OCI-LY7 (cell line): Measurements from ENCODE around the gene ARHGAP45. TPM values are rescaled to one million over a fixed set of nuclear protein-coding genes. Genes with fewer than 3 reads are reported as not detected.
A peak's percentile ranks its signal among the peaks of the same experiment; 100 is the strongest.

ENCODE experiments used
- BruUV-seq: library from RNA; stranded (reverse); fragments of 400-500 nt; replicated peaks from 2 replicates; lab custom pipeline; 2021; lab: Mats Ljungman, UMichigan
- CTCF ChIA-PET: fragments of 300-600 bp; sonication (Branson Sonifier 250); formaldehyde crosslinking; loops from one replicate; lab custom pipeline; 2022; ENCODE audit warnings: antibody characterized with exemption; ENCODE audit not compliant: unreplicated experiment; lab: Charles Lee
- POLR2A ChIA-PET: fragments of 300-600 bp; sonication (Branson Sonifier 250); formaldehyde crosslinking; loops from one replicate; lab custom pipeline; 2022; ENCODE audit warnings: antibody characterized with exemption; lab: Charles Lee
- DNase-seq: peaks from one replicate; pipeline ENCODE4 v3.0.0-alpha.2; 2015; ENCODE audit warnings: low spot score
- H2AFZ ChIP-seq: fragments of 200-600 bp; sonication (generic), shearing (Covaris generic); 2 replicates; pipeline ENCODE4 v1.6.1; 2014; ENCODE audit warnings: mild to moderate bottlenecking, antibody characterized with exemption, low read length, moderate library complexity
- H3K27ac ChIP-seq: fragments of 200-600 bp; sonication (generic); 2 replicates; pipeline ENCODE4 v1.5.1; 2014; ENCODE audit warnings: mixed run types, low read depth, mild to moderate bottlenecking, moderate library complexity, low read length, inconsistent platforms; ENCODE audit not compliant: poor library complexity, severe bottlenecking
- H3K36me3 ChIP-seq: fragments of 200-600 bp; sonication (generic); 2 replicates; pipeline ENCODE4 v1.6.1; 2014; ENCODE audit warnings: mild to moderate bottlenecking, antibody characterized with exemption, low read length, moderate library complexity, mixed read lengths; ENCODE audit not compliant: insufficient read depth
- H3K4me1 ChIP-seq: fragments of 200-600 bp; sonication (generic); 2 replicates; pipeline ENCODE4 v1.5.1; 2014; ENCODE audit warnings: mild to moderate bottlenecking, low read length; ENCODE audit not compliant: insufficient read depth, poor library complexity, severe bottlenecking
- H3K4me2 ChIP-seq: fragments of 200-600 bp; sonication (generic); 2 replicates; pipeline ENCODE4 v1.6.1; 2014; ENCODE audit warnings: mild to moderate bottlenecking, low read length
- H3K4me3 ChIP-seq: fragments of 200-600 bp; sonication (generic); 2 replicates; pipeline ENCODE4 v1.5.1; 2014; ENCODE audit warnings: mild to moderate bottlenecking, low read depth, low read length; ENCODE audit not compliant: poor library complexity, severe bottlenecking
- H3K79me2 ChIP-seq: fragments of 200-600 bp; sonication (generic); 2 replicates; pipeline ENCODE4 v1.6.1; 2016; ENCODE audit warnings: low read depth, mild to moderate bottlenecking, low read length, moderate library complexity, mixed read lengths; ENCODE audit not compliant: insufficient read depth
- H3K9me2 ChIP-seq: fragments of 200-600 bp; sonication (generic); 2 replicates; pipeline ENCODE4 v1.6.1; 2016; ENCODE audit warnings: mild to moderate bottlenecking, low read length, mixed read lengths; ENCODE audit not compliant: insufficient read depth
- H3K9me3 ChIP-seq: fragments of 200-600 bp; sonication (generic); 2 replicates; pipeline ENCODE4 v1.6.1; 2014; ENCODE audit warnings: mild to moderate bottlenecking, mixed run types, low read length, mixed read lengths
- H4K20me1 ChIP-seq: fragments of 200-600 bp; sonication (generic); 2 replicates; pipeline ENCODE4 v1.6.1; 2014; ENCODE audit warnings: mild to moderate bottlenecking, antibody characterized with exemption, low read length, moderate library complexity, mixed read lengths; ENCODE audit not compliant: insufficient read depth
- EZH2phosphoT487 ChIP-seq: fragments of 200-600 bp; sonication (generic); IDR thresholded peaks from 2 replicates; pipeline ENCODE4 v1.6.1; 2018; ENCODE audit warnings: low read depth, borderline replicate concordance, mild to moderate bottlenecking, mixed run types, antibody characterized with exemption, low read length, moderate library complexity, mixed read lengths
- intact Hi-C: fragments of 100-400 bp; cut with micrococcal nuclease; formaldehyde crosslinking; loops from one replicate; pipeline ENCODE4 v1.10.0; 2022; ENCODE audit not compliant: unreplicated experiment
- total RNA-seq, 2 experiments: library from RNA; depleted of rRNA in 1 of 2; stranded (reverse); fragments of >200 nt in 1 of 2; shearing (Covaris generic) in 1 of 2; gene quantifications; 2 replicates each; pipeline ENCODE4 v1.2.3, GENCODE V29; 2014 to 2022
- TF ChIP-seq, protein P1 (sequence below): fragments of 200-600 bp; sonication (generic); conservative IDR thresholded peaks from 2 replicates; pipeline ENCODE4 v1.5.1; 2014; ENCODE audit warnings: mild to moderate bottlenecking, antibody characterized with exemption, low read length, moderate library complexity, mixed read lengths

ARHGAP45 gene
- total RNA-seq, 2 experiments from 2014 or later = 135 to 143 TPM

DNA sequence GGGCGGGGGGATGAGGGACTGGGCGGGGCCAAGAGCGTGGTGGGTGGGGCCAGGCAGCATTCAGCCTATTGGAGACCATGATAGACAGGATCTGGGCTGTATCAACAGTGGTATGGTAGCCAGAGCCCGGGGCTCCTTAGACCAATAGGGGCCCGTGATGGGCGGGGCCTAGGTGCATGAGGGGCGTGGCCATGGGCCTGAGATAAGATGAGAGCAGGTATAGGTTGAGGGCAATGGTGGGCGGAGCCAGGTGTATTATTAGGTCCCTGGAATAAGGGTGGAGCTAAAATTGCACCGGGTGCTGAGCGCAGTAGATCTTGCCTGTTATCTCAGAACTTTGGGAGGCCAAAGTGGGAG lies 21.7 kb upstream of the ARHGAP45 start:
- intact Hi-C loops = no loop called here
- no peak overlapping the region for H2AFZ ChIP-seq
- no peaks in the 10 kb centered on the region; the same call in 1 of the 2 replicates for H4K20me1 ChIP-seq
- peaks cover 18% of the 10 kb centered on the region; the same call in 1 of the 2 replicates for H3K36me3 ChIP-seq
- peaks cover 29% of the 10 kb centered on the region for H3K4me1 ChIP-seq
- no peaks in the 10 kb centered on the region for H3K9me3 ChIP-seq
- no TSS peak for BruUV-seq
- H3K9me2 ChIP-seq = no peaks in the 10 kb centered on the region
- H3K4me2 ChIP-seq = no peak overlapping the region
- TF ChIP-seq, protein P1, sequence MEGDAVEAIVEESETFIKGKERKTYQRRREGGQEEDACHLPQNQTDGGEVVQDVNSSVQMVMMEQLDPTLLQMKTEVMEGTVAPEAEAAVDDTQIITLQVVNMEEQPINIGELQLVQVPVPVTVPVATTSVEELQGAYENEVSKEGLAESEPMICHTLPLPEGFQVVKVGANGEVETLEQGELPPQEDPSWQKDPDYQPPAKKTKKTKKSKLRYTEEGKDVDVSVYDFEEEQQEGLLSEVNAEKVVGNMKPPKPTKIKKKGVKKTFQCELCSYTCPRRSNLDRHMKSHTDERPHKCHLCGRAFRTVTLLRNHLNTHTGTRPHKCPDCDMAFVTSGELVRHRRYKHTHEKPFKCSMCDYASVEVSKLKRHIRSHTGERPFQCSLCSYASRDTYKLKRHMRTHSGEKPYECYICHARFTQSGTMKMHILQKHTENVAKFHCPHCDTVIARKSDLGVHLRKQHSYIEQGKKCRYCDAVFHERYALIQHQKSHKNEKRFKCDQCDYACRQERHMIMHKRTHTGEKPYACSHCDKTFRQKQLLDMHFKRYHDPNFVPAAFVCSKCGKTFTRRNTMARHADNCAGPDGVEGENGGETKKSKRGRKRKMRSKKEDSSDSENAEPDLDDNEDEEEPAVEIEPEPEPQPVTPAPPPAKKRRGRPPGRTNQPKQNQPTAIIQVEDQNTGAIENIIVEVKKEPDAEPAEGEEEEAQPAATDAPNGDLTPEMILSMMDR = no peak
- TF ChIP-seq EZH2phosphoT487 = no peak
- peak; percentile 99 for DNase-seq
- ChIA-PET CTCF (interaction anchor here (0.6 kb wide), 1 partner anchor 172 kb away, joined by 3 read pairs; no protein-coding TSS in a partner anchor), POLR2A (no interaction called here)
- H3K4me3 ChIP-seq = no peak overlapping the region
- H3K79me2 ChIP-seq = 0 out of 2 replicates have a peak, but pooled peaks cover 5% of the 10 kb centered on the region
- H3K27ac ChIP-seq = no peak overlapping the region

DNA sequence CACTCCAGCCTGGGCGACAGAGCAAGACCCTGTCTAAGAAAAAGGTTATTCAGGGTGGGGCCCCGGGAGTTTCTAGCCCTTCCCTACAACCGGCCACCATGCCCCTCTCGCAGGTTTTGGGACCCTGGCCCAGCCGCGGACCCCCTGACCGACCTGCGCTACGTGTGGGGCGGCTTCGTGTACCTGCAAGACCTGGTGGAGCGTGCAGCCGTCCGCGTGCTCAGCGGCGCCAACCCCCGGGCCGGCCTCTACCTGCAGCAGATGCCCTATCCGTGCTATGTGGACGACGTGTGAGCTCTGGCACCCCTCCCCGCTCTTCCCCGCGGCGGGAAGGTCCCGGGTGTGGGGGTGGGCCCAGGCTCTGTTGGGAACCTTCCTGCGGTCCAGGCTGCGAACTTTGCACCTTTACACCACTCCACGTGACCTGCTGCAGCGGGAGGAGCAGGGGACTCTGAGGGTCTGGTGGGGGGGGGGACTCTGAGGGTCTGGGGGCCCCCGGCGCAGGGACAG lies 20.8 kb upstream of the ARHGAP45 start:
- H3K4me2 ChIP-seq = no peak overlapping the region; the same call in 1 of the 2 replicates
- DNase-seq = no peak
- H3K4me3 ChIP-seq = no peak overlapping the region
- BruUV-seq = no TSS peak
- no peaks in the 10 kb centered on the region for H3K9me3 ChIP-seq
- no peaks in the 10 kb centered on the region for H3K9me2 ChIP-seq
- H2AFZ ChIP-seq = no peak overlapping the region
- H3K36me3 ChIP-seq = peaks cover 18% of the 10 kb centered on the region; the same call in 1 of the 2 replicates
- no peaks in the 10 kb centered on the region for H3K79me2 ChIP-seq
- no peaks in the 10 kb centered on the region; the same call in 1 of the 2 replicates for H4K20me1 ChIP-seq
- ChIA-PET POLR2A (no interaction called here), CTCF (no interaction called here)
- intact Hi-C loops = no loop called here
- peaks cover 27% of the 10 kb centered on the region for H3K4me1 ChIP-seq
- H3K27ac ChIP-seq = no peak overlapping the region
- TF ChIP-seq, protein P1 = no peak
- no peak for TF ChIP-seq EZH2phosphoT487
